ENCODE measurements around the gene GADD45B.
A peak's percentile ranks its signal among the peaks of the same experiment; 100 is the strongest.
"Not testable (repeated sequence)": the region's sequence is repeated elsewhere in the genome, so short reads cannot be mapped to it uniquely, and the experiment has no call there.

GADD45B gene

GRCh38 chr19:2469102-2469914 lies 6.6 kb upstream of the GADD45B start:
- DNase-seq (ENCODE audit: low read depth), result peak; percentile 83

GRCh38 chr19:2469915-2470200 lies 6.1 kb upstream of the GADD45B start:
- DNase-seq (ENCODE audit: low read depth), result not testable (repeated sequence)

GRCh38 chr19:2474232-2475017 lies 1.5 kb upstream of the GADD45B start:
- DNase-seq (ENCODE audit: low read depth), result peak; percentile 95

- DNase-seq (ENCODE audit: low read depth), result peak; percentile 80
Measured at GRCh38 chr19:2475018-2475701, 767 bp upstream of the GADD45B start.

GRCh38 chr19:2476451-2477140 lies 669 bp downstream of the GADD45B start:
- DNase-seq (ENCODE audit: low read depth), result peak; percentile 86

GRCh38 chr19:2477141-2477710 lies 1.3 kb downstream of the GADD45B start:
- peak; percentile 74 for DNase-seq (ENCODE audit: low read depth)

GRCh38 chr19:2477732-2478191 lies 1.8 kb downstream of the GADD45B start:
- peak; percentile 61 for DNase-seq (ENCODE audit: low read depth)

GRCh38 chr19:2478278-2478755 lies 2.4 kb downstream of the GADD45B start:
- peak; percentile 83 for DNase-seq (ENCODE audit: low read depth)

- peak; percentile 79 for DNase-seq (ENCODE audit: low read depth)
Measured at GRCh38 chr19:2478756-2479555, 3.0 kb downstream of the GADD45B start.

GRCh38 chr19:2479556-2480194 lies 3.7 kb downstream of the GADD45B start:
- DNase-seq (ENCODE audit: low read depth), result no peak

- DNase-seq (ENCODE audit: low read depth), result no peak
Measured at GRCh38 chr19:2481466-2481865, 5.5 kb downstream of the GADD45B start.

GRCh38 chr19:2482354-2483038 lies 6.6 kb downstream of the GADD45B start:
- DNase-seq (ENCODE audit: low read depth), result no peak

GRCh38 chr19:2483084-2483483 lies 7.2 kb downstream of the GADD45B start:
- no peak for DNase-seq (ENCODE audit: low read depth)

- no peak for DNase-seq (ENCODE audit: low read depth)
Measured at GRCh38 chr19:2483484-2484151, 7.7 kb downstream of the GADD45B start.

- DNase-seq (ENCODE audit: low read depth), result no peak
Measured at GRCh38 chr19:2484178-2484937, 8.4 kb downstream of the GADD45B start.

GRCh38 chr19:2485428-2485827 lies 9.5 kb downstream of the GADD45B start:
- no peak for DNase-seq (ENCODE audit: low read depth)

GRCh38 chr19:2487090-2487489 lies 11.2 kb downstream of the GADD45B start:
- no peak for DNase-seq (ENCODE audit: low read depth)

GRCh38 chr19:2487842-2488241 lies 11.9 kb downstream of the GADD45B start:
- DNase-seq (ENCODE audit: low read depth), result no peak
